Measurements from ENCODE around the gene CEP164. TPM values are rescaled to one million over a fixed set of nuclear protein-coding genes. Genes with fewer than 3 reads are reported as not detected.

Gene CEP164
- total RNA-seq, 4 donors from 2014 or later = 23.1 to 56.5 (median 29.0) TPM

DNA sequence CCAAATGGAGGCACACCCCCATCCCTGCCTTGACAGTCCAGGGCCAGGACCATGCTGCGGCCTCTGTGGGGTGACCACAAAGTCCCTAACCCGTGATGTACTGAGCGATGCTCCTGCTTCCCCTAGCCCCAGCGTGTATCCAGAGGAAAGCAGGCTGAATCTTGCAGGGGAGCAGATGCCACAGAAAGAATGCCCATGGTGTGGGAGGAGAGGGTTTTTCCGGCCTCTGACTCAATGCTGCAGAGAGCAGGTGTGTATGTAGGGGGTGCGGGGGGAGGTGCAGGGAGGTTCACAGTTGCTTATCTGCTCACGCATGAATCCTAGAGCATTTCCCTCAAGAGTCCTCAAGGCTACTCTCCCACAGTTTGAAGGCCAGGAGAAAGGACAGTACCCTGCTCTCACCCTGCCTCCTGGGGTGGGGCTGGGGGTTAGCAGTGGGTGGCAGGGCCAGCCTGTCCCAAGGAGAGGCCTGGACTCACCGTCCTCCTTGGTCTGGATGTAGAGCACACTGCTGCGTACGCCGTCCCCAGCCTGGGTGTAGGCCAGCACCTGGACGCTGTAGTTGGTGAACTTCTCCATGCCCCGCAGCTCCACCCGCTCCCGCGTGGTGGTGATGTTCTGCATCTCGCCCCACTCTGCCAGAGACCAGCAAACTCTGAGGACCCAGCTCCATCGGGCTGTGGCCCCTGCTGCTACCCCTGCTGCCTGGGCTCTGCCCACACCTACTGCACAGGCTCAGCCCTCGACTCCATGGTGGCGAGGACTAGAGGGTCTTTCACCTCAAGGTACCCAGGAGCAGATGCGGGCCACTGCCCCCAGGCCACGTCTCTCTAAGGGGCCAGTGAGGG, 130.8 kb downstream of the CEP164 start:
- no peak overlapping the region for H3K4me3 ChIP-seq (replicated peaks in 1 of 3)
- TF ChIP-seq POLR2A (IDR thresholded peaks at IDR 0.05) (no peak), CTCF (IDR thresholded peaks at IDR 0.05) (no peak)
- no peaks in the 10 kb centered on the region for H3K27me3 ChIP-seq
- no peaks in the 10 kb centered on the region for H3K9me3 ChIP-seq
- no peaks in the 10 kb centered on the region for H3K36me3 ChIP-seq
- DNase-seq = no peak
- peaks cover 0 to 9% of the 10 kb centered on the region in 2 donors for H3K4me1 ChIP-seq
- no peak overlapping the region for H3K27ac ChIP-seq
- intact Hi-C loops (cut with DNase I) = no loop called here
- WGBS, 2 donors = 91 to 96% methylated on average over 15 to 22 of the region's 22 CpGs

- no peaks in the 10 kb centered on the region for H3K27me3 ChIP-seq
- no peaks in the 10 kb centered on the region for H3K9me3 ChIP-seq
- peaks cover 0 to 9% of the 10 kb centered on the region in 2 donors for H3K4me1 ChIP-seq
- intact Hi-C loops (cut with DNase I) = no loop called here
- H3K36me3 ChIP-seq = no peaks in the 10 kb centered on the region
- WGBS, 2 donors = 86 to 91% methylated on average over 12 to 16 of the region's 16 CpGs
- H3K27ac ChIP-seq = no peak overlapping the region
- no peak overlapping the region for H3K4me3 ChIP-seq (replicated peaks in 1 of 3)
- DNase-seq = no peak
- TF ChIP-seq POLR2A (IDR thresholded peaks at IDR 0.05) (no peak), CTCF (IDR thresholded peaks at IDR 0.05) (no peak)
Observed at GRCh38 chr11:117459123-117459978, 131.7 kb downstream of the CEP164 start.

DNA sequence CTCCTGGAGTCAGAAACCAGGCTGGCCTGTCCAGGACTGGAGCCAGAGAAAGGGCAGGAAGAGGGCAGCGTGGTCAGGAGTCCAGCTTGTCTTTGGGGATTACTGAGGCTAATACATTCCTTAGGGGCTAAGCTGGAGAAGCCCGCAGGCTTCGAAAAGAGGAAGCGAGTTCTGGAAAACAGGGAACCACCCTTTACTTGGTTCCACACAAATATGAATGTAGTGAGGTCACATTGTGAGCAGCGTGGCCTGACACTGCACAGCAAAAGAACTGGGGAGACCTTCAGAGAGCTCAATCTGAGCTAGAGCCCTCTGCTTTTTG, 132.3 kb downstream of the CEP164 start:
- TF ChIP-seq CTCF (IDR thresholded peaks at IDR 0.05) (no peak), POLR2A (IDR thresholded peaks at IDR 0.05) (no peak)
- no peak for DNase-seq
- WGBS, 2 donors = 89 to 100% methylated on average over 5 of the region's 5 CpGs
- H3K27ac ChIP-seq = no peak overlapping the region
- H3K27me3 ChIP-seq = no peaks in the 10 kb centered on the region
- H3K4me1 ChIP-seq = peaks cover 0 to 9% of the 10 kb centered on the region in 2 donors
- H3K4me3 ChIP-seq (replicated peaks in 1 of 3) = no peak overlapping the region
- intact Hi-C loops (cut with DNase I) = no loop called here
- H3K9me3 ChIP-seq = no peaks in the 10 kb centered on the region
- H3K36me3 ChIP-seq = no peaks in the 10 kb centered on the region

- intact Hi-C loops (cut with DNase I) = no loop called here
- H3K4me1 ChIP-seq = peaks cover 0 to 9% of the 10 kb centered on the region in 2 donors
- H3K9me3 ChIP-seq = no peaks in the 10 kb centered on the region
- no peak for TF ChIP-seq CTCF (IDR thresholded peaks at IDR 0.05)
- TF ChIP-seq POLR2A (IDR thresholded peaks at IDR 0.05) = no peak
- no peak for DNase-seq
- WGBS, 2 donors = 93 to 97% methylated on average over 14 to 16 of the region's 16 CpGs
- H3K27ac ChIP-seq = no peak overlapping the region
- H3K4me3 ChIP-seq (replicated peaks in 1 of 3) = no peak overlapping the region
- no peaks in the 10 kb centered on the region for H3K27me3 ChIP-seq
- no peaks in the 10 kb centered on the region for H3K36me3 ChIP-seq
Observed at GRCh38 chr11:117461396-117462182, 133.9 kb downstream of the CEP164 start.

All from thyroid gland (tissue), 4 donors.